Regular cardiac myocyte (primary cell): ENCODE measurements around the gene EEIG2. TPM values are rescaled to one million over a fixed set of nuclear protein-coding genes. Genes with fewer than 3 reads are reported as not detected.

Source experiments
- total RNA-seq: library from RNA; depleted of rRNA; stranded (reverse); fragments of >200 nt; gene quantifications from 2 replicates; pipeline ENCODE4 v1.2.3, GENCODE V29; 2014

The EEIG2 gene
- total RNA-seq: 11.3 and 19.7 TPM in 2 replicates

DNA sequence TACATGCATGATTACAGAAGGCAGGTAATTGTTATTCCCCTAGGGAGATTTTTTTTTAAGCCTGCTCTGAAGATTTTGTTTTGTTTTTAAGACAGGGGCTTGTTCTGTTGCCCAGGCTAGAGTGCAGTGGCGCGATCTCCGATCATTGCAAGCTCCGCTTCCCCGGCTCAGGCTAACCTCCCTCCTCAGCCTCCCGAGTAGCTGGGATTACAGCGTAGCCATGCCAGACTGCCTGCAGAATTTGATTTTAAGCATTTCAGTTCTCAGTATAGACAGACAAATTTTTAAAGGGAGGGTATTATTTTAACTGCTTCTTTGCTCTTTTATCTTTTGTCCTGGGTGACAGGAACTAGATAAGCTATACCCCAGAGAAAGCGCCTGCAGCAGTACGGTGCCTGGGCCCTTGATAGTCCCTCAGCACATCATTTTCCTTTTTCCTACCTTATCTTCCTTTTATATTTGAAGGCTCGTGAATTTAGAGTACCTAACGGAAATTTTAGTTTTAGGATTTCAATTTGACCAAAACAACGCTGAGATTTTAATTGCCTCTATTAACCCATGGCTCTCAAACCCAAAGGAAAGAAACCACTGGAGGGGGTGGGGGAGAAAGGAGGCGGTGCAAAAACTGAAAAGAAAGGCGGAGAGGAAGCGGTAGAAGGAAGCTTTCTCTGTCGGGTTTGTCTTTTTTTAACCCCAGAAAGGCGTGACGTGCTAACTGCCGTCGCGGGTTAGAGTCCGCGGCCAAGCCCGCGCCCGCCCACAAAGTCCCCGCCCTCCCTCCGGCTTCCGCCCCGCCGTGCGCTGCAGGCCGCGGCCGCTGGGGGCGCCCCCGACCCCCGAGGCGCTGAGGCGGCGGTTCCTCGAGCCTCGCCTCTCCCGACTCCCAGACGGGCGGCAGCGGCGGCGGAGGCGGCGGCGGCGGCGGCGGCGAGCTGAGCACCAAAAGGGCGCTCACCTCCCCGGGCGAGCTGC, at the start of gene EEIG2:
TSS of gene EEIG2 (plus strand) at position 886 of the 972 bp plus-strand sequence. CDS start 329 bp downstream, outside the sequence.

Other genes with a start within 250 kb of the EEIG2 start
- gene NBPF6, start 109.8 kb upstream of the EEIG2 start, total RNA-seq: not detected in 2 replicates
- gene HENMT1, start 101.0 kb downstream of the EEIG2 start, total RNA-seq: 4.2 TPM in 2 replicates
- gene PRPF38B, start 132.2 kb downstream of the EEIG2 start, total RNA-seq: 8.2 and 11.5 TPM in 2 replicates
- under 0.01 and 0.28 TPM in 2 replicates for gene FNDC7, start 152.8 kb downstream of the EEIG2 start, total RNA-seq
- 63.3 and 87.1 TPM in 2 replicates for gene STXBP3, start 186.6 kb downstream of the EEIG2 start, total RNA-seq